Type B pancreatic cell (in vitro differentiated cells): ENCODE results near the gene PRKCA. TPM values are rescaled to one million over a fixed set of nuclear protein-coding genes. Genes with fewer than 3 reads are reported as not detected.

Source experiments
- DNase-seq: peaks from one replicate; pipeline ENCODE4 v3.0.0; 2021; ENCODE audit warnings: mixed read lengths; ENCODE audit not compliant: unreplicated experiment; ENCODE audit errors: extremely low spot score
- H3K27ac Mint-ChIP-seq: 2 replicates; pipeline ENCODE4 v1.8.0; 2021; ENCODE audit warnings: mild to moderate bottlenecking, mixed read lengths
- H3K27me3 Mint-ChIP-seq: 2 replicates; pipeline ENCODE4 v1.8.0; 2021; ENCODE audit warnings: mixed read lengths
- H3K36me3 Mint-ChIP-seq: 2 replicates; pipeline ENCODE4 v1.8.0; 2021; ENCODE audit warnings: mixed read lengths
- H3K4me1 Mint-ChIP-seq: one replicate; pipeline ENCODE4 v1.8.0; 2021; ENCODE audit warnings: mixed read lengths; ENCODE audit not compliant: unreplicated experiment
- H3K4me3 Mint-ChIP-seq: 2 replicates; pipeline ENCODE4 v1.8.0; 2021; ENCODE audit warnings: mild to moderate bottlenecking, mixed read lengths
- H3K9me3 Mint-ChIP-seq: 2 replicates; pipeline ENCODE4 v1.8.0; 2021; ENCODE audit warnings: mixed read lengths
- total RNA-seq: library from RNA; stranded (reverse); gene quantifications from 2 replicates; pipeline ENCODE4 v1.2.1, GENCODE V29; 2021; ENCODE audit warnings: low replicate concordance
- TF ChIP-seq, protein P1 (sequence below): fragments of 200-600 bp; sonication (generic); conservative IDR thresholded peaks from 2 replicates; pipeline ENCODE4 v1.5.0; 2021; ENCODE audit warnings: antibody characterized with exemption, mild to moderate bottlenecking

Gene PRKCA
- total RNA-seq, 1 donor from 2014 or later = 16.1 TPM

- no peak overlapping the region for H3K4me3 Mint-ChIP-seq
- H3K27ac Mint-ChIP-seq = no peak overlapping the region
- DNase-seq = no peak
- H3K36me3 Mint-ChIP-seq = peaks cover 3% of the 10 kb centered on the region
- peaks cover 8% of the 10 kb centered on the region for H3K9me3 Mint-ChIP-seq
- TF ChIP-seq, protein P1, sequence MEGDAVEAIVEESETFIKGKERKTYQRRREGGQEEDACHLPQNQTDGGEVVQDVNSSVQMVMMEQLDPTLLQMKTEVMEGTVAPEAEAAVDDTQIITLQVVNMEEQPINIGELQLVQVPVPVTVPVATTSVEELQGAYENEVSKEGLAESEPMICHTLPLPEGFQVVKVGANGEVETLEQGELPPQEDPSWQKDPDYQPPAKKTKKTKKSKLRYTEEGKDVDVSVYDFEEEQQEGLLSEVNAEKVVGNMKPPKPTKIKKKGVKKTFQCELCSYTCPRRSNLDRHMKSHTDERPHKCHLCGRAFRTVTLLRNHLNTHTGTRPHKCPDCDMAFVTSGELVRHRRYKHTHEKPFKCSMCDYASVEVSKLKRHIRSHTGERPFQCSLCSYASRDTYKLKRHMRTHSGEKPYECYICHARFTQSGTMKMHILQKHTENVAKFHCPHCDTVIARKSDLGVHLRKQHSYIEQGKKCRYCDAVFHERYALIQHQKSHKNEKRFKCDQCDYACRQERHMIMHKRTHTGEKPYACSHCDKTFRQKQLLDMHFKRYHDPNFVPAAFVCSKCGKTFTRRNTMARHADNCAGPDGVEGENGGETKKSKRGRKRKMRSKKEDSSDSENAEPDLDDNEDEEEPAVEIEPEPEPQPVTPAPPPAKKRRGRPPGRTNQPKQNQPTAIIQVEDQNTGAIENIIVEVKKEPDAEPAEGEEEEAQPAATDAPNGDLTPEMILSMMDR = no peak
- no peaks in the 10 kb centered on the region for H3K27me3 Mint-ChIP-seq
- H3K4me1 Mint-ChIP-seq = peaks cover 21% of the 10 kb centered on the region
These were observed 28.2 kb downstream of the PRKCA start for GRCh38 chr17:66330646-66331037.

DNA sequence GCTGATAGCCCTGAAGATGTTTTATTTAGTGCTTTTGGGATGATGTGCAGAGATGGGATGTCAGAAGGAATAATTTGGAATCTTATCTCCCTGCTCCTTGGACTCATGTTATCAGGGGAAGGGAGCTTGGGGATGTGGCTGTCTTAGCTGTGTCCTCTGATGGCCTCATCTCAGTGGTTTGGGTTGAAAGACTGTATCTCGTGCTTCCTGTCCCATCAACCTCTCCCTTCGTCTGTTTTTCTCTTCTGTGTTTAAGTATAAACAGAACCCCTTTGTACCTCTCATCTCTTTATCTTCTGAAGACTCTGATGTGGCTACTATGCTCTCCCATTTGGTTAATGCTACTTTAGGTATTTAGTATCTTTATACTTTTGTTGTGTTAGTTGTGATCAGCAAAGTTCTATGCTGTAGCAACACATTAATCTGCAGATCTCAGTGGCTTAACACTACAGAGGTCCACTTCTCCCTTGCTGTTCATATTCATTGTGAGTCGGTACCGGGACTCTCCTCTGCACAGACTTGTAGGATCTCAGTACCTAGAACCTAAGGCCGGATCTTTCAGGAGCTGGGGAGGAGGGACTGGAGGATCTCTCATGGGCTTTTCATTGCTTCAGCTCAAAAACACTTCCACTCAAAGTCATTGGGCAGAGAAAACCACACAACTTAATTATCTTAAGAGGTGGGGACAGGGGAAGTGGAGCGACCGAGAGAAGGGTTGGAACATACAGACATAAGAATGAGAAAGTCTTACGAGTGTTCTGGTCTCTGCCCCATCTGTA is 28.8 kb downstream of the PRKCA start:
- no peak overlapping the region for H3K27ac Mint-ChIP-seq
- H3K4me1 Mint-ChIP-seq = peaks cover 16% of the 10 kb centered on the region
- DNase-seq = no peak
- H3K9me3 Mint-ChIP-seq = peaks cover 8% of the 10 kb centered on the region
- TF ChIP-seq, protein P1 = no peak
- H3K36me3 Mint-ChIP-seq = peaks cover 3% of the 10 kb centered on the region
- H3K27me3 Mint-ChIP-seq = no peaks in the 10 kb centered on the region
- no peak overlapping the region for H3K4me3 Mint-ChIP-seq

GRCh38 chr17:66335797-66336196 is 33.4 kb downstream of the PRKCA start:
- no peak for DNase-seq
- TF ChIP-seq, protein P1 = no peak
- no peak overlapping the region for H3K4me3 Mint-ChIP-seq
- no peaks in the 10 kb centered on the region for H3K27me3 Mint-ChIP-seq
- peaks cover 37% of the 10 kb centered on the region for H3K4me1 Mint-ChIP-seq
- no peak overlapping the region for H3K27ac Mint-ChIP-seq
- H3K36me3 Mint-ChIP-seq = no peaks in the 10 kb centered on the region
- no peaks in the 10 kb centered on the region for H3K9me3 Mint-ChIP-seq

- Mint-ChIP-seq H3K36me3 (no peaks in the 10 kb centered on the region), H3K27ac (no peak overlapping the region), H3K4me3 (no peak overlapping the region), H3K27me3 (no peaks in the 10 kb centered on the region), H3K4me1 (peaks cover 40% of the 10 kb centered on the region), H3K9me3 (no peaks in the 10 kb centered on the region)
- DNase-seq = no peak
- TF ChIP-seq, protein P1 = no peak
These were observed 34.9 kb downstream of the PRKCA start for GRCh38 chr17:66337268-66337667.

GRCh38 chr17:66337866-66338485 is 35.6 kb downstream of the PRKCA start:
- Mint-ChIP-seq H3K27ac (no peak overlapping the region), H3K27me3 (no peaks in the 10 kb centered on the region), H3K4me3 (no peak overlapping the region), H3K4me1 (peaks cover 40% of the 10 kb centered on the region), H3K36me3 (no peaks in the 10 kb centered on the region), H3K9me3 (no peaks in the 10 kb centered on the region)
- TF ChIP-seq, protein P1 = no peak
- no peak for DNase-seq
